Measurements from ENCODE around the gene TBC1D19.
A peak's percentile ranks its signal among the peaks of the same experiment; 100 is the strongest.
"Not testable (repeated sequence)": the region's sequence is repeated elsewhere in the genome, so short reads cannot be mapped to it uniquely, and the experiment has no call there.

Gene TBC1D19

GRCh38 chr4:26690506-26690905, 106.6 kb downstream of the TBC1D19 start:
- no peak for DNase-seq

DNA sequence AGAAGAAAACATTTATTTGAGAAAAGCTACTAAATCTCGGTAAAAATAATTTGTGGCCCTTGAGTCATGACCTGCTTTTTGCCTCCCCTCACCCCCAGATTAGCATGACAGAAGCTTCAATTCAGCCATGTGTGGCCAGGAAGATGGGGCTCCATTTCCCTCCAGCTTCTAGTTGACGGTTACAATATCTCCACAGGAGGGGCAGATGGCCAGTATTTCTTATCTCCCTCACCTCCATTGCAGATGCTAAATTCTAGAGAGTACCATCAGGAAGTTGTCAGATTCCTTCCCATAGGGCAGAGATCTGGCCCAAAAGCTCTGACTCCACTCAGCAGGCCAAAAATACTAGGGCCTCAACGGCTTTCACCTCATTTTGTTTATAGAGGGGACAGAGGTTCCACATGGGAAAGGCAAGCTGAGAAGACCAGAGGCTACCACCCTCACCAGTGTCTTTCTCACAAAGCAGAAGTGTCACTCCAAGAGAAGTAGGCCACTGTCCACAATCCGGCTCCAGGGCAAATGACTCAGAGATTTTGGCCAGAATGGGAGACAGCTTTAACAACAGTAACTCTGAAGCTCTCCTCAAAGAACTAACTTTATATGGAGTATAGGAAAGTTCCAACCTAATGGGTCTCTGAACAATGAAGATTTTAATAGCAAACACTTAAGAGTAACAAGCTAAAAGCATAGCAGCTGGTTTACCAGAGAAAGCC, 108.3 kb downstream of the TBC1D19 start:
- DNase-seq, result no peak

DNA sequence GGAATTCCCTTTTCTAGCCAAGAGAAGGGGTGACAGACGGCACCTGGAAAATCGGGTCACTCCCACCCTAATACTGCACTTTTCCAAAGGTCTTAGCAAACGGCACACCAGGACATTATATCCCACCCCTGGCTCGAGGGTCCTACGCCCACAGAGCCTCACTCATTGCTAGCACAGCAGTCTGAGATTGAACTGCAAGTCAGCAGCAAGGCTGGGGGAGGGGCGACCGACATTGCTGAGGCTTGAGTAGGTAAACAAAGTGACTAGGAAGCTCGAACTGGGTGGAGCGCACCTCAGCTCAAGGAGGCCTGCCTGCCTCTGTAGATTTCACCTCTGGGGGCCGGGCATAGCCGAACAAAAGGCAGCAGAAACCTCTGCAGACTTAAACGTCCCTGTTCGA, 110.2 kb downstream of the TBC1D19 start:
- DNase-seq, result not testable (repeated sequence)

- no peak for DNase-seq
Observed at GRCh38 chr4:26700110-26700509, 116.2 kb downstream of the TBC1D19 start.

DNA sequence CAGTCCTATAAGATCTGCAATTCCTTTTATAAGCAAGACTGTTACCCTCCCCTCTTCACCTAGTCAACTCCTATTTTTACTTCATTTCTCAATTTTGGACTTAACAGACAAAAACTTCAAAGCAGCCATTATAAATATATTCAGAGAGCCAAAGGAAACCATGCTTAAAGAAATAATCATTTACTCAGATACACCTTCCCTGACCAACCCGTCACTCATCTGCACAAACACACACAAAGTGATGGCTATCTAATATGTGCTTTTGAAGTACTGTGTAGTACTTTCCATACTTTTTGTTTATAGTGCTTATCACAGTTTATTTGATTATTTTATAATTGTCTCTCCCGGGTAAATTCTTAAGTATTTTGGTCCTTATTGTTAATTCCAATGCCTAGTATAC, 117.2 kb downstream of the TBC1D19 start:
- no peak for DNase-seq

- DNase-seq, result no peak
Observed at GRCh38 chr4:26701786-26702227, 117.9 kb downstream of the TBC1D19 start.

DNA sequence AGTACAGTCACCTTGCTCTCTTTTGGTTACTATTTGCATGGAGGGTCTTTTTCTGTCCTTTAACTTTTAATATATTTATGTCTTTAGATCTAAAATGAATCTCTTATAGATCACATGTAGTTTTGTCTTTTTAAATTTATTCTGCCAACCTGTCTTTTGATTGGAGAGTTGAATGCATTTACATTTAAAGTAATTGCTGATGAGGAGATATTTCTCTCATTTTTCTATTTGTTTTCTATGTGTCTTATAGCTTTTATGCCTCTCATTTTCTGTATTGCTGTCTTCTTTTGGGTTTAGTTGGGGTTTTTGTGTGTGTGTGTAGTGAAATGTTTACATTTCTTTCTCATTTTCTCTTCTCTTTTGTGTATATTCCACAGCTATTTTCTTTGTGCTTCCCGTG, 123.5 kb downstream of the TBC1D19 start:
- no peak for DNase-seq

DNA sequence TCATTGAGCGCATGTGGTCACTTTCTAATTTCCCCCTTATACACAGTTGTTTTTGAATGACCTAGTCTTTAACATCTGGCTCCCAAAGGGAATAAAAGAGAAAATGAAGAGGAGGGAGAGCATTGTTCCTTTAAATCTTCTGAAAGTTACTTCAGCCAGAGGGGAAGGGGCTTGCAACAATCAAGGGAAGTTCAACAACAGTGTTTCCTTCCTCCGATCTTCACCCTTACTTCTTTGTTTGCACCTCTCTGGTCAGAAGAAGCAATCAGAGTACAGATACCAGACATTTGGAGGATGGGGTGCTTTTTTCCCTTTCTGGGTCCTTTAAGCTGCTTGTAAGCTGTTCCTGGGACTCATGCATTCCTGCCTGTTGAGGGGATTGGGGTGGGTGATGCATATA, 125.4 kb downstream of the TBC1D19 start:
- DNase-seq, result no peak

- no peak for DNase-seq
Observed at GRCh38 chr4:26713563-26714151, 129.8 kb downstream of the TBC1D19 start.

DNA sequence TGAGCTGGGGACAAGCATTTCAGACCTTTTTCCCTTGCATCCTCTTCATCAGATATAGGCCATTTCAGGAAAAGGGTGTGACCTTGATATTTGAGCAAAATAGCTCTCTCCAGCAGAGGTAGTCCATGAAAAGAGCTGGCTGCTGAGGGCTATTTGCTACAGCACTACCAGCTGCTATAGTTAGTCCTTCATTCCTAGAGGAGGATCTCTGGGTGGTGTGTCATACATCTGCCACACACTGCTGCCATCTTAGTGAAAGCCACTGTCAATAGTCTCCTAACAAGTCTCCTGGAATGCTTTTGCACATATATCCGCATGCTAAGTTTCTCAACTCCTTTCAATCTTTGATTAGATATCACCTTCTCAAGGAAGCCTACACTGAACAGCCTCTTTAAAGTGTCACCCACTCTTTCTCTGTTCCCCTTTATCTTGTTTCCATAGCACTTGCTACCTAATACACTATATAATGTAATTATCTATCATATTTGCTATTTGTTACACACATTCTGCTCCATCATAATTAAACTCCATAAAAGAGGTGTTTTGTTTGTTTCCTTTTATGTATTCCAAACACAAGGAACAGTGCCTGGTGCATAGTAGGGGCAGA, 131.9 kb downstream of the TBC1D19 start:
- no peak for DNase-seq

DNA sequence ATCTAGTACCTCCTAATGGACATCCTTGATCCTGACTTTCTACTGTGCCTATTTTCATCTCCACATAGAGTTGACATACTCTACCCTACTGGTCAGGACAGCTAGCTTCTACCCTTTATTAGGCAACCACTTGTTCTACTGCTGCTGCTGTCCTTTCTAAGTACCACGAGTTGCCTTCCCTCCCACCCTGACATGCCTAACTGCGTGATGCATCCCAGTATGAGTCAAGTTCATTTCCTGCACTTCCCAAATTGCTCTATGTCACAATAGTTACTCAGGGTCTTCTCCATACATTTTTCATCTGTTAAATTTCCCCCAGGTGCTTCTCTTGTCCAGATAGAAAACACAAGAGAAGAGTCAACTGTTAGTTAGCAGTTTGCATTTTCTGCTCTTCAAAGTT, 133.4 kb downstream of the TBC1D19 start:
- no peak for DNase-seq

DNA sequence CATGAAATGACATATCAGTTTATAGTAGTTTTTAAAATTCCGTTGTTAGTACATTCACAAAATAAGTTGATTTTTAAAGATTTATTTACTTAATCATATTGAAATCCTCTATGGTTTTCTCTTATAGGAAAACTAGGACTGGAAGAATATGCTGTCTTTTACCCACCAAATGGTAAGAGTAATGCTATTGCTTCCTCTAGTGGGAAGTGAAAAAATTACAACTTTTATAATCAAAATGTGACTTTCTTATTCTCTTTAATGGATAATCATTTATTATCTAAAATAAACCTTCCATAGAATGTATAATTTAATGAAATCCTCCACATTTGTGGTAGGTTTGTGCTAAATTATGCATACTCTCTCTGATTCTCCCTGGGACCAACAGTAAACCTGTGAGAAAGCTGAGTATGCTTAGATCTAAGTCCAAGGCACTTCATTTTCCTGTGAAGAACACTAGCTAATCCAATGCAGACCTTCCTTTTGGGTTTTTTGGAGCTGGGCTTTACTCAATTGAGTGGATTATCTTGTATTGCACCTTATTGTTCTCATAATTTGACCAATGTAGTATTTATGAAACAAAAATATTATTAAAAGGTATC, 136.2 kb downstream of the TBC1D19 start:
- DNase-seq, result peak; percentile 6

DNA sequence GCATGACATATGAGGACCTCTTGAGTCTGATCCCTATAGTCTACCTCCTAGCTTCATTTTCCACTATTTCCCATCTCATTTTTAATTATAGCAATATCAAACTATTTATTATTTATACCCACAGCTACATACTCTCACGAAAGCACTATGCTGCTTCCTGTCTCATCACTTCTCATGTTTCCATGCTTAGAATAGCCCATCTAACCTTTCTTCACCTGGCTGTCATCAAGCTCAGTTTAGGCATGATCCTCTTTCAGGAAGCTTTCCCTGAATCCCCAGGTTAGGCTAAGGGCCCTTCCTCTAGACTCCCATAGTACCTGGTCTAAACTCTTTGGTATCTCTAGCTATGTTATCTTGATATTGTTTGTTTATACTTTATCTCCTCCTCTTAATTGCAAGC, 137.8 kb downstream of the TBC1D19 start:
- DNase-seq, result no peak

DNA sequence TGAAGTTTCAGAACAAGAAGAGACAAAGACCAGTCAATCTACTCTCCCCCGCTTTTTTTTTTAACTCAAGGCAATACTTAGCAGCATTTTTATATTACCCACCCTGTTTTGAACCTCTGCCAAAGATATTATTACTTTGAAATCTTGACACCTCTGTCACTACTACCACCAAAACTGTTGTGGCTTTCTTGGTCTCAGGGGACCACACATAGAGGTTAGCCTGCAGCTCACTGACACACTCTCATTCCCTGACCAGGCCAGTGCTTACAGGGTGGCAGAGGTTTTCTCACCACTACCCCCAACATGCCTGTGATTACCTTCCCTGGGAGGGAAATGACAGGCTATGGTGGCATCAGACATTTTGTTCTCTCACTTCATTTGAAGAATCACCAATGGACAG, 139.3 kb downstream of the TBC1D19 start:
- peak; percentile 45 for DNase-seq

DNA sequence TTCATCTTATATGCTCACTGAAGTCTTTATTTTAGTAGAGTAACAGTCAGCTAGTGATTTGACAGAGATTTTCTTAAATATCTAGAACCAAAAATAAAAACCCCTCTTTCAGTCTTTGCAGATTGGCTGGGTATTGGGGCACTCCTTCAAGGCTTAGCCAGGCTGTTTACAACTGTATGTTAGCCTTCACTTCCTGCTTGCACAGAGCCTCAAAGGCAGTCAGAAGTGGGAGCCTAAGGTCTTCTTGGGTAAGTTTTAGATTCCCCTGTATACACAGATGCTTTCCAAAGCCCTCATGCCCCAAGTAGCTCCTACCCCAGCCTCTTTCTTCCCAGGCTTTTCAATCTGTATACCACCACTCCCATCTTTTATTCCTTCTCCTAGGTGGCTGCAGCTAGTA, 140.7 kb downstream of the TBC1D19 start:
- DNase-seq, result no peak

DNA sequence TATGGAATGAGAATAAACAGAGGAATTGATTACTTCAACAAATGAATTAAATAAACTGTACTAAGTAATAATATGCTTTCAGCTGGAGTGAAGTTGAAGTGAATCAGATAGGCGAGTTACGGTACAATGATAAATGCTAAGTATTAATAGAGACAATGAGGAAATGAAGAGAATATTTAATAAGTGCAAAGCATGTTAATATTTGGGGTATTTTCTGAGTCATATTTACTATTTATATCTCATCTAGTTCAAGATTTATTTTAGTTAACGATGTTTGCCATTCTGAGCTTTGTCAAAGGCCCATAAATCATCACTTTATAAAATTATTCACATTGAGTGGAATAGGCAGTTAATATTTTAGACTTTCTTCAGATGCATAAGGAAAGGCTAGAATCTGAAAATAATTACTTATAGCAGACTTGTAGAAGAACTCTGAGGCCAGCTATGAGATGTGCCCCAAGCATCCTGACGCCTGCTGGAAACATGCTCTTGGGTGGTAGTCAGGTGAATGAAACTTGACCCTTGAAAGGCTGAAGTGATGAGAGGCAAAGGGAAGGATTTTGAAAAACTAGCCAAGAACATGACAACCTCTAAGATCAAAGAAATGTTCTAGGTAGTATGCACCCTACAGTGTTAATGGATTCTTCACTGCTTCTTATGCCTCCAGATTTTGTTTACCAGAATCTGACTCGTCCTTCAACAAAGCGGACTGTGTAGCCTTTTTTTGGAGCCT, 142.9 kb downstream of the TBC1D19 start:
- no peak for DNase-seq

DNA sequence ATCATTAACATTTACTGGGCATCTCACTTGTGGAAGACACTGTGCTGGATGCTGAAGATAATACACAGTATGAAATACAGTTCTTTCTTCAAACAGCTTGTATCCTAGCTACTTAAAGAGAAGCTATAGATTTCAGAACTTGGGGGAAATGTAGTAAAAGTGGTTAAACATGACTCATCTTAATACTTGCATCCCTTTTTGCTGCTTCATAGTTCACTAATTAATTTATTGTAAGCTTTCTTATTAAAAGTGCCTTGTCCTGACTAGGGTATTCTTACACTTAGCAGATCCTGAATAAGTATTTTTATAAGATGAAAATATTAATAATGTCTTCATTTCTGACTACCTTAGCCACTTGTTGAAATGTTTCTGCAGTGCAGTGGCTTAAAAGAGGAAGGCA, 144.0 kb downstream of the TBC1D19 start:
- no peak for DNase-seq

DNA sequence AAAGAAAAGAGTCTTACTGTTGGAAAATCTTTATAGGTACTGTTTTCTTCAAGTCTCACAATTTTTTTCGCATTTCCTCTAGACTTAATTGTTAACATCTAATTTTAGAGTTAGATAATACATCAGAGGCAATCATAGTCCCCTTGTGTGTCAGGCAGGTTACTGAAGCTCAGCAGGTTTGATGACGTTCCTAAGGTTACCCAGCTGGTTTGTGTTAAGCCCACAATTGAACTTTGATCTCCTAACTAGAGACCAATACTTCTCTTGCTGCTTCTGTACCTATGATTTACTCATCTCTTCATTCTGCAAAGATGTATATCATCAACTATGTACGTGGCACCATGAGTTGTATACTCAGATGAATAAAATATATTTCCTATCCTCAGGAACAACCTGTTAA, 145.1 kb downstream of the TBC1D19 start:
- DNase-seq, result no peak

DNA sequence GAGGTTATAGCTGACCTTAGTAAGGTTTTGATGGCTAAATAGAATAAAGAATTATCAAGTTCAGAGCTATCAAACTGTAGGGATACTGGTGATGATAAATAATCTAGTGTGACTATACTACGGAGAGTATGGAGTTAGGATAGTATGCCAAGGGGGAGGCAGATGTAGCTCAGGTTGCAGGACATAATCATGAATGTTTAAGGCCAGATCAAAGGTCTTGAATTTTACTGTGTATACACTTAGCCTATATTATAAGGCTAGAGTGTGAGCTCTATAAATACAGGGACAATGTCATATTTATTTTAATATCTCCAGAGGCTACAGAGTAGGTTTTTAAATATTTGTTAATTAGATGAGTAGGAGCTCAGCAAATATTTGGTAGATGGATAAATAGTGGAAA, 145.7 kb downstream of the TBC1D19 start:
- DNase-seq, result no peak

DNA sequence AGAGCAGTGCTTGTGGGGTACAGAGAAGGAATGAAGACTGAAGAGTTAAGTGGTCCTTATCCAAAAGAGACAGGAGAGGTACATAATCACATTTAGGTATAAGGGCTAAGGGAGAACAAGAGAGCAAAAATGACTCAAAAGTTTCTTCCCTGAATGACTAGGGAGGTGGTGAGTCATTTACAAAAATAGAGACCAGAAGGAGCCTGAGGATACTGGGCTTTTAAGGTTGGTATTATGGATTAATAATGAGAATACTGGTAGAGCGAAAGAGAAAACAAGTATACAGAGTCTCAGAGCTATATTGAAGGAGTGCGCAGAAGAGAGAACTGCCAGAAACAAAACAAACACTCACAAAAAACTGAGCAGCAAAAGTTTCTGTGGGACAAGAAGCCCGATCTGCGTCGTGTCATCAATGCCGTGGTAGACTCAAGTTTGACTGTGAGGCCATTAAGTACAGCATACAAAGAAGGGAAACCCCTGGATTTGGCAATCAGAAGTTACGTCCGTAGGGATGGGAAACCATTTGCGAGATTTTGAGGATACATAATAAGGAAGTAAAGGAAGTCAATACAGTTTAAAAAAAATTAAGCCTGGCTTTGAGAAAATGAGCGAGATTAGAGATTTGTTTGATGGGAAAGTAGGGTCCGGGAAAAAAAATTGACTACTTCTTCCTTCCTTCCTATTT, 147.6 kb downstream of the TBC1D19 start:
- DNase-seq, result no peak

DNA sequence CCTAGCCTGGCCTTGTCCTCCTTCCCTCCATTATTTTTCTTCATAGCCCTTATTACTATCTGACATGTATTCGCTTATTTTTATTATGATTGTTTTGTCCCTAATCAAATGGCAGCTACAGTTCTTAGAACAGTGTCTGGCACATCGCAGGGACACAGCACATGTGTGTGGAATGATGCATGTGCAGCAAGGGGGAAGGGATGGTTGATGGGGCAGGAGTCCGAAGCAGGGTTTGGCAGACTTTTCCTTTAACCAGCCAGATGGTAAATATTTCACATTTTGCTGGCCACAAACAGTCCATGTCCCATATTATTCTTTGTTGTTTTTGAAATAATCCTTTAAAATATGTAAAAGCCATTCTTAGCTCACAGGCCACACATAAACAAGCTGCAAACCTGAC, 148.5 kb downstream of the TBC1D19 start:
- no peak for DNase-seq

DNA sequence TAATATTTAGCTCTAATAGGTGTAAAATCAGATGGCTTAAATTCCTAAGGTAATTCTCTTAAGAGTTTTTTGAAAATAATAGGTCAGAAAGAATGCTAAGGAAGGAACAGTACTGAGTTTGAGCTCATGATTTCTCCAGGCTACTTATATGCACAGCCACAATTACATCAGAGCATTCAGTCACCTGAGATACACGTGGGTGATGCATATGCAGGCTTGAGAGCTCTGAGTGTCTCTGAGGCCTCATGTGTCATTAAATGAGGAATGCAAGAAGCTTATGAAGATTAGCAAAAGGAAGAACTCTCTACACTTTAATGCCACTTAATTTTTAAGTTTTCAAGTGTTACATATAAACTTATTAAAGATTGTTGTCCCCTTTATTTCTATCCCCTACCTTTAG, 152.7 kb downstream of the TBC1D19 start:
- no peak for DNase-seq

- DNase-seq, result no peak
Observed at GRCh38 chr4:26737385-26737784, 153.5 kb downstream of the TBC1D19 start.

Data from CD4-positive, alpha-beta T cell treated with Interleukin-10 for 1 hour (primary cell).